T-helper 22 cell (primary cell): Measurements from ENCODE around the gene AADACL4.
"Not testable (repeated sequence)": the region's sequence is repeated elsewhere in the genome, so short reads cannot be mapped to it uniquely, and the experiment has no call there.

Source experiments
- DNase-seq: peaks from one replicate; pipeline ENCODE4 v3.0.0-alpha.2; 2020; ENCODE audit warnings: low read depth

AADACL4 gene

GRCh38 chr1:12712076-12712475, 68.2 kb downstream of the AADACL4 start:
- no peak for DNase-seq

GRCh38 chr1:12712929-12713328, 69.0 kb downstream of the AADACL4 start:
- no peak for DNase-seq

- not testable (repeated sequence) for DNase-seq
Measured at GRCh38 chr1:12713651-12714050, 69.8 kb downstream of the AADACL4 start.

- no peak for DNase-seq
Measured at GRCh38 chr1:12714710-12715475, 71.0 kb downstream of the AADACL4 start.

- no peak for DNase-seq
Measured at GRCh38 chr1:12715896-12716437, 72.1 kb downstream of the AADACL4 start, which contains the start of gene AADACL3. AADACL3 (plus strand) TSS chr1:12716110; CDS start chr1:12716177, 67 bp downstream.
